GM21390 (cell line): Measurements from ENCODE around the gene ZNF800.

Source experiments
- ATAC-seq: cut with Tn5 transposase; IDR thresholded peaks from one replicate; pipeline ENCODE4 v1.9.1; 2021; ENCODE audit not compliant: unreplicated experiment

Gene ZNF800

GRCh38 chr7:127391591-127392181 lies 822 bp downstream of the ZNF800 start:
- peak; percentile 45 for ATAC-seq

- ATAC-seq = no peak
Observed at GRCh38 chr7:127390817-127391590, 1.5 kb downstream of the ZNF800 start.

- no peak for ATAC-seq
Observed at GRCh38 chr7:127390186-127390816, 2.2 kb downstream of the ZNF800 start.

GRCh38 chr7:127389321-127389720 lies 3.2 kb downstream of the ZNF800 start:
- ATAC-seq = no peak

GRCh38 chr7:127387974-127388373 lies 4.5 kb downstream of the ZNF800 start:
- no peak for ATAC-seq

GRCh38 chr7:127383123-127383835 lies 9.2 kb downstream of the ZNF800 start:
- no peak for ATAC-seq

- no peak for ATAC-seq
Observed at GRCh38 chr7:127382301-127383085, 10.0 kb downstream of the ZNF800 start.

- no peak for ATAC-seq
Observed at GRCh38 chr7:127380479-127380878, 12.0 kb downstream of the ZNF800 start.

- ATAC-seq = no peak
Observed at GRCh38 chr7:127379642-127380041, 12.9 kb downstream of the ZNF800 start.

- no peak for ATAC-seq
Observed at GRCh38 chr7:127378537-127378936, 14.0 kb downstream of the ZNF800 start.

- ATAC-seq = no peak
Observed at GRCh38 chr7:127377425-127377824, 15.1 kb downstream of the ZNF800 start.

- no peak for ATAC-seq
Observed at GRCh38 chr7:127375631-127376030, 16.9 kb downstream of the ZNF800 start.

- ATAC-seq = no peak
Observed at GRCh38 chr7:127367679-127368078, 24.8 kb downstream of the ZNF800 start.

- ATAC-seq = no peak
Observed at GRCh38 chr7:127366680-127367079, 25.8 kb downstream of the ZNF800 start.

GRCh38 chr7:127365957-127366315 lies 26.6 kb downstream of the ZNF800 start:
- ATAC-seq = no peak

- ATAC-seq = no peak
Observed at GRCh38 chr7:127365164-127365956, 27.1 kb downstream of the ZNF800 start.

- no peak for ATAC-seq
Observed at GRCh38 chr7:127362364-127363027, 30.0 kb downstream of the ZNF800 start.

GRCh38 chr7:127361736-127362135 lies 30.8 kb downstream of the ZNF800 start:
- no peak for ATAC-seq

GRCh38 chr7:127359011-127359410 lies 33.5 kb downstream of the ZNF800 start:
- ATAC-seq = no peak

- no peak for ATAC-seq
Observed at GRCh38 chr7:127353897-127354296, 38.6 kb downstream of the ZNF800 start.
